GM19035 (cell line): Measurements from ENCODE around the gene UBASH3B.
A peak's percentile ranks its signal among the peaks of the same experiment; 100 is the strongest.
"Not testable (repeated sequence)": the region's sequence is repeated elsewhere in the genome, so short reads cannot be mapped to it uniquely, and the experiment has no call there.

Experiments
- ATAC-seq: cut with Tn5 transposase; IDR thresholded peaks from one replicate; pipeline ENCODE4 v1.9.1; 2021; ENCODE audit not compliant: unreplicated experiment

Gene UBASH3B

DNA sequence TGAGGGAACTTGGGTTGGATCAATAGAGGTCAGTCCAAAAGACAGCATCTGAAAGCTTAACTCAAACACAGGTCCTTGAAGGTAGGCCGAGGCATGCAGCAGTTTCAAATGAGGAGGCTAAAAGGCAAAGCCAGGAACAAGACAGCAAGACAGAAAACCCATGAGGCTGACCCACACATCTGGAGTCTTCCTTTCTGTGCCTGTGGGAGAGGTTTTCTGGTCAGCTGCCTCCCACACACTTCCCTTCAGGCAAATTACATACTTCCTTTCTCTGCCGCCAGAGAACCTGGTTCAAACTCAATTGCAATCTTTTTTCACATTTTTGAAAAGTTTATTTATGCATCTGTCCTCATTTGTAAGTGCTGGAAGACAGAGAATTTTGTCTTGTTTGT, 153.0 kb downstream of the UBASH3B start:
- ATAC-seq, result peak; percentile 94

GRCh38 chr11:122809866-122810265, 154.3 kb downstream of the UBASH3B start:
- no peak for ATAC-seq

DNA sequence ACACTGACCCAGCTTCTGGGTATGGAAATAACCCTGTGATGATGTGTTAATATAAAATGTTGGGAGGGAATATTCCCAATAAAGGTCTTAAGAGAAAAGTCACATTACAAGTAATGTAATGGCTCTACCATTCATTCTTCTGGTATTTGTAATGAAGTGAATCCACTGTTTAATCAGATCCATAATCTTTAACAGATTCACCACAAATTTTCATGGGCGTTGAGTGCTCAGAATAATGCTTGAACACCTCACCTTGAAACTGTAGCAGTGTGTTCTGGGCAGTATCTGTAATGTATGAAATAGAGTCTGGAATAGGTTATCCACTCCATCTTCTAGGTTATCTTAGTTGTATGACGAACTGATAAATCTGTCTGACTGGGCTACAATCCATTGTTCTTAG, 156.2 kb downstream of the UBASH3B start:
- no peak for ATAC-seq

GRCh38 chr11:122812638-122813037, 157.1 kb downstream of the UBASH3B start:
- no peak for ATAC-seq

DNA sequence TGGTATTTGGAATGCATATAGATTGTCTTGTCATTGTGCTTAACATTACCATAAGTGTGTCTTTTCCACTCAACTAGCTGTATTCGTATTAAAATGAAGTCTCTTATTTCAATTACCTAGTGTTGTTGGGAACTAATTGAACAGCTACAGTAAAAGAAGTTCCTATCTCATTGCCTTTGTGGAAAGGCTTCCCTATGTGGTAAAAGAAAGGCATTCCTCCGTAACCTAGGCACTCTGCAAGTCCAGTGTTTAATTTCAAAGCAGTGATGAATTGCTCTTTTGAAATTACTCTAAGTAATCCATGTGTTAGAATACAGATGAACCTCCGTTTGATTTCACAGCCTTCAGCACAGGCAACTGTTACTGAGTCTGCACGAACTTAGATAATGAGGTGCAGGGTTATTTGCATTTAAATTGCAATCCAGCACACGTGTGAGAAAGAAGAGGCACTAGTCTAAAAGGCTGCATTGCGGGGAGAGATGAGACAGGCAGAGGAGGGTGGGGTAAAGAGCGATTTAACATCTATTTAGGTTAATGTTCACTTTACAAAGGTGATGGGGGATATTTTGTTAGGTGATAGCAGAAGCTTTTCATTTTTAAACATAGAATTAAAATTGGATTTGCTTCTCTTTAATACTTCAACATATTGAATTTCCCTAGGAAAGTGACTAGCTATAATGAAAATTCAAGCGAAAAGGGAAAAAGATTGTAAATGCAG, 157.8 kb downstream of the UBASH3B start:
- ATAC-seq, result no peak

- ATAC-seq, result no peak
These were observed 158.4 kb downstream of the UBASH3B start for GRCh38 chr11:122813894-122814270.

DNA sequence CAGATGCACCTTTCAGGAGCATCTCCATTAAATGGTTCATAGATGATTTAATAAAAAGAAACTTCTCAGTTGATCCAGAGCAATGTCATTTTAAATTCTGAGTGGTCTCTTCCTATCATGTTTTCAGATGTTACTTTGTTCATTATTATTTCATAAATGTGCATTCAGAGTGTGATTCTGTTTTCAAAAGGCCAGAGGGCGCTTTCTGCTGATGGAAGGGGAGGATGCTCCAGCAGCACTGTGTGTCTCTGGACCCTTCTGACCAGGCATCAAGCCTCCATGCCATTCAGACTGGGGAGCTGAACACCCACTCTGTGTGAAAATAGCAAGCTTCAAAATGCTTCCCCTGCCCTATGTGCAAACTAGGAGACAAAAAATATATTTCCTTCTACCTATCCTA, 158.9 kb downstream of the UBASH3B start:
- no peak for ATAC-seq

DNA sequence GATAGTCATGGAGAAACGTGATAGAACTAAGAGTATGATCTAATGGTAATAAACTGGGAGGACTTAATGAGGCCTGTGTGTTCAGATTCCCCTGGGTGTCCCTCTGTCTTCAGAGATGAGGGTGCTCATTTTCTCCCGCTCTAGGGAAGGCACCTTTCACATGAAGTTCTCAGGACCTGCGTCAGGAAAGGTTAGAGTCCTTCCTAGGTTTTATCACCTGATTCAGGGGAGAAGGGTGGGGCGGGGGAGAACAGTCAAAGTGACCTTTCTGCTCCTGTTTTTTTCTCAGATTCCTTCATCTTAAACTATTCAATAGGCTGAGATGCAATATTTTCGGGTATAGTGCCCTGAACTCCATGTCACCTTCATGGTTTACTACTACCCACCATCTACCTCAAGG, 160.4 kb downstream of the UBASH3B start:
- ATAC-seq, result no peak

- ATAC-seq, result no peak
These were observed 161.4 kb downstream of the UBASH3B start for GRCh38 chr11:122816761-122817520.

DNA sequence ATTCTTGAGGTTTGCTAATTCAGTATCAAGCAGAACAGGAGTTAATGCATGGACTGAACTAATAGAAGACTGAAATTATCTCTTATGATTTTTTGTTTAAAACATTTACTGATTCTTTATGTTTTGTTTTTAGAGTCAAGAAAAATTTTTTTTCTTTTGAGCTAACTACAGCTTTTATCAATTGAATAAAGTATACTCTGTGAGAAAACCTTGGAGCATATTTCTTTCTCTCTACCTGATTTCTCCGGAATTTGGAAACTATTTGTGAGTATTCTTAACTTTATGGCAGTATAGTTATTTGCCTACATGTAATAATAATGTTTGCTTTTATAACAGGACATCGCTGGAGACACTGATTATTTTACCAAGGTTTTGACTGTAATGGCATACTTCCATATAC, 164.6 kb downstream of the UBASH3B start:
- ATAC-seq, result no peak

DNA sequence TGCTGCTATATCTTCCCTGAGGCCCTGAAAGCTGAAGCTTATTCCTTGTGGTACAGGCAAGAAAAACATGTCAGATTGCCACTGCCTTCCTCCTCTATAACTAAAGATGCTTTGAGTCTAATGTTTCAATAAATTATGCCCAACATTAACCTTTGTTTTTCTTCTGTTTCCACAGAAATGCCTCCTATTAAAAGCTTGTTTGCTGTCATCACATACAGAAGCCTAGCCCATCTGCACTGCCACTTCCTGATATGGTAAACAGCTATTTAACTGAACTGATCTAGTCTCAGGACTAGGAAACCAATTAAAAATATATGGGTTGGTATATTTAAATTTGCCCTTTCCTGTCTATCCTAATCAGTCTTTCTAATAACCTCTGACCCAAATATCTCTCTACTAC, 165.6 kb downstream of the UBASH3B start:
- ATAC-seq, result no peak

- ATAC-seq, result no peak
These were observed 166.7 kb downstream of the UBASH3B start for GRCh38 chr11:122822241-122822640.

- ATAC-seq, result no peak
These were observed 168.0 kb downstream of the UBASH3B start for GRCh38 chr11:122823564-122823963.

- ATAC-seq, result not testable (repeated sequence)
These were observed 173.8 kb downstream of the UBASH3B start for GRCh38 chr11:122829371-122829770.

DNA sequence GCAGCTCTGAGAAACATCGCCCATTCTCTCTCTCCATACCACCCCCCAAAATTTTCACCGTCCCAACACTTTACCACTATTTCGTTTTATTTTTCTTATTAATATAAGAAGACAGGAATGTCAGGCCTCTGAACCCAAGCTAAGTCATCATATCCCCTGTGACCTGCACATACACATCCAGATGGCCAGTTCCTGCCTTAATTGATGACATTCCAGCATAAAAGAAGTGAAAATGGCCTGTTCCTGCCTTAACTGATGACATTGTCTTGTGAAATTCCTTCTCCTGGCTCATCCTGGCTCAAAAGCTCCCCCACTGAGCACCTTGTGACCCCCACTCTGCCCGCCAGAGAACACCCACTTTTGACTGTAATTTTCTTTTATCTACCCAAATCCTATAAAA, 176.8 kb downstream of the UBASH3B start:
- ATAC-seq, result not testable (repeated sequence)

DNA sequence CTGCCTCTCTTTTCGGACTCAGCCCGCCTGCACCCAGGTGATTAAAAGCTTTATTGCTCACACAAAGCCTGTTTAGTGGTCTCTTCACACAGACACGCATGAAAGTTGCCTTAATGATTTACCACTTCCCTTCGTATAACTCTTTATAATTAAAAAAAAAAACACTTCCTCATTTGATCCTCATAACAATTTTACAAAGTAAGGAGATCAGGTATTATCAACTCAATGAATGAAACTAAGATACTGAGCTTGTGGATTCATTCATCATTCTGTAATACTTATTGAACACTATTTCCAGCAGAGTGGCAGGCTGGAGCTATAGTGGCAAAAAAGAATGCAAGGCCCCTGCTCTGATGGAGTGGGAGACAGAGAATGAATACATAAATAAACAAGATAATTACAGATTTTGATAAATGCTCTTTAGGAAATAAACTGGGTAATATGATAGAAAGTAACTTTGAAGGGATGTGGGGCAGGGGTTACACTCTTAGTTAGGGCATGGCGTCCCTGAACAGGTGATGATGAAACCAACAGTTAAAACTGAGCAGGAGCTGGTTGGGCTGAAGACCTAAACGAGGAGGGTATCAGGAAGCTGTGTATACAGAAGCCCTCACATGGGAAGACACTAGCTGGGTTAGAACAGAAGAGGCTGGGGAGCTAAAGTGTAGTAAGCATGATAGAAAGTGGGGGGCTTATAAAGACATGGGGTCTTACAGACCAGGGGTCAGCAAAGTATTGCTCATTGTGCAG, 177.4 kb downstream of the UBASH3B start:
- ATAC-seq, result no peak

GRCh38 chr11:122833846-122834464, 178.4 kb downstream of the UBASH3B start:
- ATAC-seq, result no peak

- no peak for ATAC-seq
These were observed 181.4 kb downstream of the UBASH3B start for GRCh38 chr11:122836916-122837315.

DNA sequence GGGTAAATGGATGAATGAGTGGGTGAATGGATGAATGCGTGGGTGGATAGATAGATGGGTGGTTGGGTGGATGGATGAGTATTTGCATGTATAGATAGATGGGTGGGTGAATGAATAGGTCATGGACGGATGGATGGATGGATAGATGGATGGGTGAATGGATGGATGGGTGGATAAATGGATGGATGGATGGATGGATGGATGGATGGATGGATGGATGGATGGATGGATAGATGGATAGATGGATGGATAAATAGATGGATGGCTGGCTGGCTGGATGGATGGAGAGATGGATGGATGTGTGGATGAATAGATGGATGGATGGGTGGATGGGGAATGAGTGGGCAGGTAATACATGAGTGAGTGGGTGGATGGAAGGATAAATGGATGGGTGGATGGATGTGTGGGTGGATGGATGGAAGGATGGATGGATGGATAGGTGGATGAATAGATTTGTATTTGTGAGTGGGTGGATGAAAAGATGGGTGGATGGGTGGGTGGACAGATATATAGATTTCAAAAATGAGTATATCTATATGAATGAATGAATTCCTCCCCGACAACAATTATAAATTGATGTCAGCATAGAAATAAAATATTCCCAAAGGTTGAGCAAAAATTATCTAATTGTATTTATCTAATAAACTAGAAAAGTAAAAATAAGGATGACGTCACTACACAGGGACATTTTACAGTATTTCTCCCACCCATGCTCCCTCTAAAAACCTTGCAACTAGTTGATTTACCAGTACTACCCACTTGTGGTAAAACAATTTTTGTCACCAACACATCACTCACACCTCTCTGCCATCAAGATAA, 182.2 kb downstream of the UBASH3B start:
- no peak for ATAC-seq

DNA sequence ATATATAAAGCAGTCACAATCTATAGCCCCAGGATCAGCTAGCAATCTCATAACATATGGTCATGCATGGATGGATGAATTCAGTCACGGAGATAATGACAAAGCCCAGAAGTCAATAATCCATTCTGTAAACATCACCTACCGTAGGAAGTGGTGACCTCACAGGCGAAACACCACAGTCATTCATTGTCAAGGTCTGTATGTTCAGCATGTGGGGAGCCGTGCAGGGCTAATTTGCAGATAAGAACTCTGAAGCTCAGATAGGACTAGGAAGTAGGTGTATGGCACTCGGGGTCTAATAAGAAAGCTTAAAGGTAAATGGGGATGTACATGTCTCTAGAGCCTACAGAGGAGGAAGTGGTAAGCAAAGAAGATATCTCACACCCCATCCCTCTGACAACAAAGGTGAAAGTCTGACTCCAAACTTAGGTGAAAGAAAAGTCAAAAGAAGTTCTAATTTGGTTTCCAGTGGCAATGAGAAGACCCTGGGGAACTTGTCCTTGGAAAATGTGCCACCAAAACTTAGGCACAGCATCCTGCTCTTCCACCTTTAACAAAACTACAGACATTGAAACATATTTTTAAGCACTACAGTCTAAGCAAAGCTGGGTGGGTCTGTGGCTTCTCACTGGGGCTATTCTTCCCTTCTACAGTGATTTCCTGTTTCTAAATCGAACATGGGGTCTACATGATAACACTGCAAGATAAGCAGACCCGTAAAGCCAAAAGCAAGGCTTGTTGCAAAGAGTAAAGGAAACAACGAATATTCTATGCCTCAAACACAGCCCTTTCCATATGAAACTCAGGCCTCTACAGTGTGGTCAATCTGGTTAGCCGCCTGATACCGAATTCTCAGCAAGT, 188.0 kb downstream of the UBASH3B start:
- ATAC-seq, result no peak
